Measurements from ENCODE around the gene LNX1. TPM values are rescaled to one million over a fixed set of nuclear protein-coding genes. Genes with fewer than 3 reads are reported as not detected.

The LNX1 gene
- total RNA-seq, 1 donor from 2014 or later: 13.0 TPM

DNA sequence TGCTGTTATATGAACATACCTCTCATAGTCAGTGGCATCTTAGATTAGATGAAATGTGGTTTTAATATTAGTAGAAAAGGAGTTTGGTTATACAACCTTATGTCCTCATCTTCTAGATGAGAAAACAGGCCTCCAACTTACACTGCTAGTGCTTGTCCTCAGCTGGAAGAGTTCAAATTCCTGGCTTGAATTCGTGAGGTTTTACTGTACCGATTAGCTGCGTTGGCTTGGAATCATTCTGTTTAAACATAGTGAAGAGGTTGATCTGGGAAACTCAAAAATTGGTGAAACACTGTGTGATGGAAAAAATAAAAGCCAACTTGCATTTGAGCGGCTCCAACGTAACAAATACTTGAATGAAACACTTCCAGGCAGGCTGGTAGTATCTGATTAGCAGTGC lies 81.0 kb downstream of the LNX1 start:
- TF ChIP-seq, protein P1, sequence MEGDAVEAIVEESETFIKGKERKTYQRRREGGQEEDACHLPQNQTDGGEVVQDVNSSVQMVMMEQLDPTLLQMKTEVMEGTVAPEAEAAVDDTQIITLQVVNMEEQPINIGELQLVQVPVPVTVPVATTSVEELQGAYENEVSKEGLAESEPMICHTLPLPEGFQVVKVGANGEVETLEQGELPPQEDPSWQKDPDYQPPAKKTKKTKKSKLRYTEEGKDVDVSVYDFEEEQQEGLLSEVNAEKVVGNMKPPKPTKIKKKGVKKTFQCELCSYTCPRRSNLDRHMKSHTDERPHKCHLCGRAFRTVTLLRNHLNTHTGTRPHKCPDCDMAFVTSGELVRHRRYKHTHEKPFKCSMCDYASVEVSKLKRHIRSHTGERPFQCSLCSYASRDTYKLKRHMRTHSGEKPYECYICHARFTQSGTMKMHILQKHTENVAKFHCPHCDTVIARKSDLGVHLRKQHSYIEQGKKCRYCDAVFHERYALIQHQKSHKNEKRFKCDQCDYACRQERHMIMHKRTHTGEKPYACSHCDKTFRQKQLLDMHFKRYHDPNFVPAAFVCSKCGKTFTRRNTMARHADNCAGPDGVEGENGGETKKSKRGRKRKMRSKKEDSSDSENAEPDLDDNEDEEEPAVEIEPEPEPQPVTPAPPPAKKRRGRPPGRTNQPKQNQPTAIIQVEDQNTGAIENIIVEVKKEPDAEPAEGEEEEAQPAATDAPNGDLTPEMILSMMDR (IDR thresholded peaks at IDR 0.05; ENCODE audit: unreplicated experiment): no peak
- Mint-ChIP-seq H3K27ac (peak overlapping the region; percentile 2), H3K27me3 (ENCODE audit: low read depth) (no peaks in the 10 kb centered on the region), H3K36me3 (peaks cover 7% of the 10 kb centered on the region), H3K9me3 (no peaks in the 10 kb centered on the region), H3K4me1 (peaks cover 5% of the 10 kb centered on the region), H3K4me3 (no peak overlapping the region)
- no peak for DNase-seq (ENCODE audit: low spot score in 2 of 2, unreplicated experiment in 2 of 2)

DNA sequence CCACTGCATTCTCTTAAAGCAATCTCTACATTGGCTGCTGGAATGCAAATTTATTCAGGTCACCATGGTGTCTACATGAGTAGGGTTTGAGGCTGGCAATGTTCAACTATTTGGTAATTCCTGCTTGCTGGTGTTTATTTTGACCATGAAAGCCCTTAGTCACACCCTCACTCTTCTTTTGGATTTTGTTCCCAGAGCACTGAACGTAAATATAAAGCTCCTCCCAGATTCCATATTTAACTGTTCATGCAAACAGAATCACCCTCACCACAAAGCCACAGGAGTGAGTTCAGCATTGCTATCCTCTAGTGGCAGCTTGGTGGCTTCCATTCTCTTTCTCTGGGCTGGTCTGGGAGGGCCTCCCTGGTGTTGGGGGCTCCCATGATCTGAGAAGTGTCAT lies 82.8 kb downstream of the LNX1 start:
- H3K36me3 Mint-ChIP-seq: peaks cover 13% of the 10 kb centered on the region
- TF ChIP-seq, protein P1 (IDR thresholded peaks at IDR 0.05; ENCODE audit: unreplicated experiment): no peak
- peaks cover 10% of the 10 kb centered on the region for H3K4me1 Mint-ChIP-seq
- no peaks in the 10 kb centered on the region for H3K27me3 Mint-ChIP-seq (ENCODE audit: low read depth)
- no peaks in the 10 kb centered on the region for H3K9me3 Mint-ChIP-seq
- no peak overlapping the region for H3K27ac Mint-ChIP-seq
- DNase-seq (ENCODE audit: low spot score in 2 of 2, unreplicated experiment in 2 of 2): no peak
- no peak overlapping the region for H3K4me3 Mint-ChIP-seq

DNA sequence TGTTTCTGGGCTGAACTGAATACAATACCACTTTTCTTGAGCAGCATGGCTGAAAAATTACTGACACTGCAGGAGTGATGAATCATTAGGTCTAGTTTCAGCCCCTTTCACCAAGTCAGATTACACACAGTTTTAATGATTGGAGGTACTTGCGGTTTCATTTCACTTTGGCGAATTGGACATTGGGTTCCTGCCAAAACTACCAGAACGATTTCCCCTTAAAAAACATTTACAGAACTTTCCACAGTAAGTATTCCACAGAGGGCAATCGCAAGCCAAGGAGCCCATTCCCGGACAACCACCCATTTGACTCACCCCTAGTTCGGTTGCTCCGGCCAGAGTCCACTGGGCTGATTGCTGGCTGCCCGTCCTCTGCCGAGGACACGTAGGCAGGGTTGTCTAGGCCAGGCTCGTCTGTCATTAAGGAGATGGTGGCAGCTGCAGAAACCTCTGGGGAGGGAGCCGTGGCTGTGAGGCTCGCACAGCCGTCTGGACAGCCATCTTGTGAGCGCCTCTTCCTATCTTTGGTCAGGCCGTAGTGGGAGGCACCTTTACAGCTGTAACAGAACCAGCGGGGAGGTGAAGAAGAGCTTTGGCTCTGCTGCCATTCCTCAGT lies 83.5 kb downstream of the LNX1 start:
- DNase-seq (ENCODE audit: low spot score in 2 of 2, unreplicated experiment in 2 of 2): no peak
- Mint-ChIP-seq H3K27ac (no peak overlapping the region), H3K4me1 (peaks cover 10% of the 10 kb centered on the region), H3K36me3 (peaks cover 16% of the 10 kb centered on the region), H3K9me3 (peaks cover 3% of the 10 kb centered on the region), H3K4me3 (no peak overlapping the region), H3K27me3 (ENCODE audit: low read depth) (no peaks in the 10 kb centered on the region)
- TF ChIP-seq, protein P1 (IDR thresholded peaks at IDR 0.05; ENCODE audit: unreplicated experiment): no peak

DNA sequence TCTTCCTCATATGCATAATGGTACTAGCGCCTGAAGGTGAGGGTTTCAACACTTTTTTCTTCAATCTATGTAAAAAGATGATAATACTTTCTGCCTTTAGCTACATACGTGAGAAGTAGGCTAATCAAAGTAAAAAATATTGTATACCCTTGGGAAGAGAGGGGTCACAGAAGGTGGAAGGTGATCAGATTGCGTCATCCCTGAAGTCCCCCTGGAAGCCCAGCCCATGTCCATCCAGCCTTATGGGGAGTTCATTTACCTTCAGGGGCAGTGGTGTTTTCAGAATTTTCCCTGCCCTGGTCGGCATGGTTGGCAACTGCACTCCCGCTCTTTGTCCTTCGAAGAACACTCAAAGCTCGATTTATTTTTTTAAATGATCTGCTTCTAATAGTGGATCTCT lies 84.2 kb downstream of the LNX1 start:
- Mint-ChIP-seq H3K4me3 (no peak overlapping the region), H3K27ac (no peak overlapping the region), H3K36me3 (peaks cover 17% of the 10 kb centered on the region), H3K27me3 (ENCODE audit: low read depth) (no peaks in the 10 kb centered on the region), H3K9me3 (peaks cover 3% of the 10 kb centered on the region), H3K4me1 (peaks cover 10% of the 10 kb centered on the region)
- DNase-seq (ENCODE audit: low spot score in 2 of 2, unreplicated experiment in 2 of 2): no peak
- TF ChIP-seq, protein P1 (IDR thresholded peaks at IDR 0.05; ENCODE audit: unreplicated experiment): no peak

DNA sequence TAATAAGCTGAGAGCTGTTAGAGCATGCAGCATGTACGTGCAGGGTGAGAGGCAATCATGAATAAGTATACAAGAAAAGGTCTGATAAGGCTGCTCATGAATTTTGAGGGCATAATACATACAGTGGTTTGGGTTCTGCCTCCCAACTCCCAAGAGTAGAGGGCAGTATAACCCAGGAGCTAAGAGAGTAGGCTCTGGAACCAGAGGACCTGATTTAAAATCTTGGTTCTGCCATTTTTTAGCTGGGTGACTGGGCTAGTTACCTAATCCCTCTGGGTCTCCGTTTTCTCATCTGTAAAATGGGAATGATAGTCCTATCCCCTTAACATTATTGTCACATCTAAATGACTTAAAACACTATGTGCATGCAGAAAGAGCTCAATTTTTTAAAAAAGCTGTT lies 85.3 kb downstream of the LNX1 start:
- peaks cover 19% of the 10 kb centered on the region for H3K36me3 Mint-ChIP-seq
- no peaks in the 10 kb centered on the region for H3K27me3 Mint-ChIP-seq (ENCODE audit: low read depth)
- H3K9me3 Mint-ChIP-seq: peaks cover 3% of the 10 kb centered on the region

More for the DNA sequence above, 85.3 kb downstream of the LNX1 start:
- Mint-ChIP-seq H3K27ac (no peak overlapping the region), H3K4me3 (no peak overlapping the region), H3K4me1 (peaks cover 6% of the 10 kb centered on the region)
- DNase-seq (ENCODE audit: low spot score in 2 of 2, unreplicated experiment in 2 of 2): no peak
- TF ChIP-seq, protein P1 (IDR thresholded peaks at IDR 0.05; ENCODE audit: unreplicated experiment): no peak

Measured in mesothelial cell of epicardium (in vitro differentiated cells).